HG02588 (cell line): Measurements from ENCODE around the gene CYS1.
"Not testable (repeated sequence)": the region's sequence is repeated elsewhere in the genome, so short reads cannot be mapped to it uniquely, and the experiment has no call there.

ENCODE experiments used
- ATAC-seq: cut with Tn5 transposase; IDR thresholded peaks from one replicate; pipeline ENCODE4 v1.9.1; 2021; ENCODE audit warnings: mild to moderate bottlenecking, moderate library complexity; ENCODE audit not compliant: unreplicated experiment

The CYS1 gene

GRCh38 chr2:10014418-10015190, 65.6 kb downstream of the CYS1 start:
- no peak for ATAC-seq

GRCh38 chr2:10013651-10014417, 66.4 kb downstream of the CYS1 start:
- ATAC-seq = not testable (repeated sequence)

- no peak for ATAC-seq
These were observed 67.2 kb downstream of the CYS1 start for GRCh38 chr2:10012963-10013461.

GRCh38 chr2:10012366-10012962, 67.7 kb downstream of the CYS1 start:
- not testable (repeated sequence) for ATAC-seq

GRCh38 chr2:10011606-10012325, 68.4 kb downstream of the CYS1 start:
- ATAC-seq = not testable (repeated sequence)

- not testable (repeated sequence) for ATAC-seq
These were observed 69.2 kb downstream of the CYS1 start for GRCh38 chr2:10010861-10011605.

- ATAC-seq = no peak
These were observed 70.1 kb downstream of the CYS1 start for GRCh38 chr2:10009811-10010781.

- ATAC-seq = no peak
These were observed 70.9 kb downstream of the CYS1 start for GRCh38 chr2:10009271-10009810.

GRCh38 chr2:10008809-10009176, 71.4 kb downstream of the CYS1 start:
- ATAC-seq = no peak

- no peak for ATAC-seq
These were observed 72.0 kb downstream of the CYS1 start for GRCh38 chr2:10007921-10008808.

GRCh38 chr2:10007435-10007834, 72.8 kb downstream of the CYS1 start:
- ATAC-seq = no peak
